ENCODE measurements around the gene CALD1.

DNA sequence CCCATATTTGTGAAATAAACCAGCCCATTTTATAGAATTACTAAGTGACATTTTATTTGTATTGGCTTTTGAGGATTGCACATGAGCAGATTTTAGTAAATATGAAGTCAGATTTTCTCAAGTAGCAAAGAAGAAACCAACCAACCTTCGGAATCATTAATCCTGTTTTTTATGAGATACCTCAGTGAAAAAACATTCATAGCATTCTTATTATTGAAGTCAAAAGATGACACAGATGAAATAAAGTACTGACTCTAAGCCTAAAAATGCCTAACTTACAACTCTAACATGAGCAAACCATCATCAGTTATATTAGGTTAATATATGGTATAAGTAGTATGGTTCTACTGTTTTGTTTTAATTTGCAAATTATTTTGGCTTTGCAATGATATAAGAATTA lies 147.0 kb downstream of the CALD1 start:
- TF ChIP-seq, protein P1, sequence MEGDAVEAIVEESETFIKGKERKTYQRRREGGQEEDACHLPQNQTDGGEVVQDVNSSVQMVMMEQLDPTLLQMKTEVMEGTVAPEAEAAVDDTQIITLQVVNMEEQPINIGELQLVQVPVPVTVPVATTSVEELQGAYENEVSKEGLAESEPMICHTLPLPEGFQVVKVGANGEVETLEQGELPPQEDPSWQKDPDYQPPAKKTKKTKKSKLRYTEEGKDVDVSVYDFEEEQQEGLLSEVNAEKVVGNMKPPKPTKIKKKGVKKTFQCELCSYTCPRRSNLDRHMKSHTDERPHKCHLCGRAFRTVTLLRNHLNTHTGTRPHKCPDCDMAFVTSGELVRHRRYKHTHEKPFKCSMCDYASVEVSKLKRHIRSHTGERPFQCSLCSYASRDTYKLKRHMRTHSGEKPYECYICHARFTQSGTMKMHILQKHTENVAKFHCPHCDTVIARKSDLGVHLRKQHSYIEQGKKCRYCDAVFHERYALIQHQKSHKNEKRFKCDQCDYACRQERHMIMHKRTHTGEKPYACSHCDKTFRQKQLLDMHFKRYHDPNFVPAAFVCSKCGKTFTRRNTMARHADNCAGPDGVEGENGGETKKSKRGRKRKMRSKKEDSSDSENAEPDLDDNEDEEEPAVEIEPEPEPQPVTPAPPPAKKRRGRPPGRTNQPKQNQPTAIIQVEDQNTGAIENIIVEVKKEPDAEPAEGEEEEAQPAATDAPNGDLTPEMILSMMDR (IDR thresholded peaks at IDR 0.05): no peak
- no peak for TF ChIP-seq EZH2 (IDR thresholded peaks at IDR 0.05)
- no peak for TF ChIP-seq EZH2phosphoT487 (IDR thresholded peaks at IDR 0.05)

All from neural progenitor cell (in vitro differentiated cells).